IMR-90 (cell line): ENCODE results near the gene ITGA2. TPM values are rescaled to one million over a fixed set of nuclear protein-coding genes. Genes with fewer than 3 reads are reported as not detected.

Experiments
- ATAC-seq: fragments of 200-7000 bp; cut with Tn5 transposase; 2 replicates; pipeline ENCODE4 v1.9.1; 2020; ENCODE audit warnings: low read depth, mild to moderate bottlenecking, moderate library complexity
- BruUV-seq: library from RNA; stranded (reverse); fragments of 400-500 nt; replicated peaks from 2 replicates; lab custom pipeline; 2021; lab: Mats Ljungman, UMichigan
- CTCF ChIA-PET: fragments of 300-600 bp; formaldehyde crosslinking; extraction: SDS; loops from one replicate; lab custom pipeline; 2021; ENCODE audit warnings: antibody characterized with exemption; lab: Yijun Ruan, JAX
- POLR2A ChIA-PET: fragments of 300-600 bp; sonication (Branson Sonifier 250); formaldehyde crosslinking; loops from one replicate; lab custom pipeline; 2022; ENCODE audit warnings: antibody characterized with exemption; ENCODE audit not compliant: unreplicated experiment; lab: Charles Lee
- DNase-seq: peaks from one replicate; pipeline ENCODE4 v3.0.0; 2013
- H2AFZ ChIP-seq: replicated peaks from 2 replicates; pipeline ENCODE3; 2013; ENCODE audit warnings: low read length, mild to moderate bottlenecking; ENCODE audit not compliant: poor library complexity
- H2AK5ac ChIP-seq: 2 replicates; pipeline ENCODE4 v1.6.1; 2013; ENCODE audit warnings: low read depth, low read length, inconsistent platforms
- H2AK9ac ChIP-seq: replicated peaks from 2 replicates; pipeline ENCODE3; 2013; ENCODE audit warnings: mild to moderate bottlenecking, low read depth, low read length, moderate library complexity; ENCODE audit not compliant: poor library complexity
- H2BK120ac ChIP-seq: 2 replicates; pipeline ENCODE4 v1.6.1; 2013; ENCODE audit warnings: low read depth, low read length, inconsistent platforms
- H2BK15ac ChIP-seq: 3 replicates; pipeline ENCODE4 v1.6.1; 2013; ENCODE audit warnings: low read depth, low read length, inconsistent platforms
- H2BK20ac ChIP-seq: 2 replicates; pipeline ENCODE4 v1.6.1; 2013; ENCODE audit warnings: low read depth, mild to moderate bottlenecking, inconsistent platforms, low read length, moderate library complexity
- H2BK5ac ChIP-seq: 2 replicates; pipeline ENCODE4 v1.6.1; 2013; ENCODE audit warnings: mild to moderate bottlenecking, low read depth, low read length, inconsistent platforms; ENCODE audit not compliant: poor library complexity, severe bottlenecking
- H3K14ac ChIP-seq: replicated peaks from 2 replicates; pipeline ENCODE4 v1.6.1; 2013; ENCODE audit warnings: low read depth, low read length, inconsistent platforms
- H3K18ac ChIP-seq: 2 replicates; pipeline ENCODE4 v1.6.1; 2013; ENCODE audit warnings: low read depth, low read length, control low read depth
- H3K23ac ChIP-seq: 2 replicates; pipeline ENCODE4 v1.6.1; 2013; ENCODE audit warnings: low read depth, low read length, inconsistent platforms
- H3K27ac ChIP-seq: 2 replicates; pipeline ENCODE4 v1.5.1; 2013; ENCODE audit warnings: mild to moderate bottlenecking, control low read depth, low read length; ENCODE audit not compliant: insufficient read depth
- H3K27me3 ChIP-seq: 2 replicates; pipeline ENCODE4 v1.6.1; 2013; ENCODE audit warnings: low read length; ENCODE audit not compliant: control insufficient read depth, insufficient read depth
- H3K36me3 ChIP-seq: 2 replicates; pipeline ENCODE4 v1.6.1; 2013; ENCODE audit warnings: low read length, mixed read lengths; ENCODE audit not compliant: control insufficient read depth, insufficient read depth
- H3K4ac ChIP-seq: 2 replicates; pipeline ENCODE4 v1.6.1; 2013; ENCODE audit warnings: low read depth, low read length, inconsistent platforms
- H3K4me1 ChIP-seq: 2 replicates; pipeline ENCODE4 v1.6.1; 2013; ENCODE audit warnings: low read length, mixed read lengths; ENCODE audit not compliant: control insufficient read depth, insufficient read depth
- H3K4me2 ChIP-seq: 2 replicates; pipeline ENCODE4 v1.6.1; 2013; ENCODE audit warnings: low read depth, mild to moderate bottlenecking, control low read depth, low read length, moderate library complexity
- H3K4me3 ChIP-seq: 2 replicates; pipeline ENCODE4 v1.5.1; 2013; ENCODE audit warnings: low read depth, mild to moderate bottlenecking, control low read depth, low read length, moderate library complexity; ENCODE audit not compliant: insufficient read depth
- H3K56ac ChIP-seq: 2 replicates; pipeline ENCODE4 v1.6.1; 2013; ENCODE audit warnings: low read length, inconsistent platforms; ENCODE audit not compliant: insufficient read depth; ENCODE audit errors: extremely low read depth
- H3K79me1 ChIP-seq, 2 experiments: 2 replicates each; pipeline ENCODE4 v1.6.1; 2013; ENCODE audit warnings: low read length in 2 of 2, inconsistent platforms in 1 of 2, low read depth in 1 of 2
- H3K9ac ChIP-seq: 2 replicates; pipeline ENCODE4 v1.6.1; 2013; ENCODE audit warnings: low read depth, low read length, control low read depth
- H3K9me1 ChIP-seq: 2 replicates; pipeline ENCODE4 v1.6.1; 2013; ENCODE audit warnings: low read length, inconsistent platforms; ENCODE audit not compliant: insufficient read depth
- H3K9me3 ChIP-seq: 2 replicates; pipeline ENCODE4 v1.6.1; 2013; ENCODE audit warnings: low read length; ENCODE audit not compliant: control insufficient read depth, insufficient read depth
- H4K20me1 ChIP-seq: 2 replicates; pipeline ENCODE4 v1.6.1; 2013; ENCODE audit warnings: low read length, inconsistent platforms; ENCODE audit not compliant: insufficient read depth
- H4K5ac ChIP-seq: 2 replicates; pipeline ENCODE4 v1.6.1; 2013; ENCODE audit warnings: mild to moderate bottlenecking, low read depth, low read length, control low read depth
- H4K8ac ChIP-seq, 2 experiments: 2 replicates each; pipeline ENCODE4 v1.6.1; 2013; ENCODE audit warnings: low read depth in 2 of 2, low read length in 2 of 2, control low read depth in 1 of 2, inconsistent platforms in 1 of 2
- H4K91ac ChIP-seq: 2 replicates; pipeline ENCODE4 v1.6.1; 2013; ENCODE audit warnings: low read depth, low read length, inconsistent platforms; ENCODE audit not compliant: insufficient read depth
- CHD1 ChIP-seq: IDR thresholded peaks from 2 replicates; pipeline ENCODE4 v1.6.1; 2012; ENCODE audit warnings: low read depth, low read length, improper control_type of control experiment
- FOS ChIP-seq: fragments of 150-350 bp; IDR thresholded peaks from 2 replicates; pipeline ENCODE4 v1.6.1; 2016; ENCODE audit warnings: low read depth, low read length
- MAZ ChIP-seq: IDR thresholded peaks from 2 replicates; pipeline ENCODE4 v1.6.1; 2012; ENCODE audit warnings: low read depth, mild to moderate bottlenecking, low read length, improper control_type of control experiment, moderate library complexity, borderline replicate concordance
- MXI1 ChIP-seq: IDR thresholded peaks from 2 replicates; pipeline ENCODE4 v1.6.1; 2012; ENCODE audit warnings: low read depth, mild to moderate bottlenecking, low read length, moderate library complexity, borderline replicate concordance
- RAD21 ChIP-seq: IDR thresholded peaks from 2 replicates; pipeline ENCODE4 v1.6.1; 2012; ENCODE audit warnings: low read length, improper control_type of control experiment
- RCOR1 ChIP-seq: IDR thresholded peaks from 2 replicates; pipeline ENCODE4 v1.6.1; 2012; ENCODE audit warnings: mild to moderate bottlenecking, low read length, improper control_type of control experiment; ENCODE audit not compliant: insufficient replicate concordance
- RFX5 ChIP-seq: IDR thresholded peaks from 2 replicates; pipeline ENCODE4 v1.8.0; 2012; ENCODE audit warnings: low read depth, mild to moderate bottlenecking, low read length, moderate library complexity
- SMC3 ChIP-seq: fragments of 150-350 bp; IDR thresholded peaks from 2 replicates; pipeline ENCODE4 v1.6.1; 2016; ENCODE audit warnings: low read depth, mild to moderate bottlenecking, antibody characterized with exemption, low read length, moderate library complexity
- WGBS, 2 experiments: methylation state at CpG; one replicate each; pipeline versions ENCODE4 v1.1.5 to v1.1.7; 2013; ENCODE audit warnings: missing lambda C conversion rate in 2 of 2; ENCODE audit not compliant: insufficient read length in 1 of 2; ENCODE audit errors: extremely low coverage in 2 of 2; 5-methylcytosine and 5-hydroxymethylcytosine counted together
- dilution Hi-C: fragments of 300-500 bp; cut with HindIII; formaldehyde crosslinking; loops from one replicate; pipeline ENCODE4 v1.14.3; 2018; ENCODE audit warnings: low sequenced_read_pairs; ENCODE audit not compliant: unreplicated experiment
- in situ Hi-C: fragments of 300-500 bp; cut with MboI; formaldehyde crosslinking; loops from 3 replicates; pipeline ENCODE4 v1.14.3; 2019; ENCODE audit warnings: low sequenced_read_pairs, inconsistent platforms, mixed read lengths
- intact Hi-C: fragments of 100-400 bp; cut with micrococcal nuclease; formaldehyde crosslinking; loops from 2 replicates; pipeline ENCODE4 v1.10.0; 2022
- polyA plus RNA-seq, 3 experiments: library from polyadenylated mRNA; depleted of rRNA; stranded (reverse); fragments of >200 nt; gene quantifications; 2 replicates each; pipeline ENCODE4 v1.2.3, GENCODE V29; 2012; ENCODE audit warnings: low replicate concordance in 1 of 3
- total RNA-seq: library from RNA; depleted of rRNA; stranded (reverse); fragments of >200 nt; gene quantifications from 2 replicates; pipeline ENCODE4 v1.2.3, GENCODE V29; 2012
- TF ChIP-seq, protein P1 (sequence below): conservative IDR thresholded peaks from 2 replicates; pipeline ENCODE4 v1.5.1; 2012; ENCODE audit warnings: mild to moderate bottlenecking, low read depth, low read length, improper control_type of control experiment

Gene ITGA2
- total and polyA plus RNA-seq, 2 of the 4 experiments (the other 2 are of a cell fraction) = 23.3 to 93.4 TPM

DNA sequence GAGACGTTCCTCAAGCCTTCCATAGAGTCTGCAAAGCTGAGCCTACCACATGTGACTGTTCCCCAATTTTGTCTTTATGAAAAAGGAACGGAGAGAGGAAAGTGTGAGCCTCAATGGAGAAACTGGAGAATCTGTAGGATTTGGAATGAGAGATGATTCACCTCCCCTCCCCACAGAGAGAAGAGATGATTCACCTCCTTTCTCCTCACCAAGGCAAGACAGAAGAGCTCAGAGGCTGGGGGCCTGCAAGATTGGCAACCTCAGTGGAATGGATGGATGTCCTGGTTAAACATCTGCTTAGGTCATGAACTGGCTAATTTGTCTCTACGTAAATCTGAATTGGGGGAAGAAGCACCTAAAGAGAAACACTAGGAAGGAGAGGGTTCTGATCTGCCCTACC, 137.4 kb downstream of the ITGA2 start:
- POLR2A ChIA-PET = interaction anchor here (0.7 kb wide), 1 partner anchor 365 kb away, joined by 3 read pairs; no protein-coding TSS in a partner anchor
- in situ Hi-C loops = loop anchor here (5.0 kb wide), 1 partner anchor 1106 kb away; no protein-coding TSS in a partner anchor
- dilution Hi-C loops = no loop called here
- H2AK5ac ChIP-seq = peak overlapping the region; percentile 57; the same call in 1 of the 2 replicates
- no peak overlapping the region; the same call in 1 of the 2 replicates for H3K27ac ChIP-seq
- H3K36me3 ChIP-seq = no peaks in the 10 kb centered on the region
- BruUV-seq = no TSS peak
- H3K79me1 ChIP-seq = no peaks in the 10 kb centered on the region
- H3K18ac ChIP-seq = no peak overlapping the region; the same call in 1 of the 2 replicates
- no peaks in the 10 kb centered on the region for H3K9me3 ChIP-seq
- H3K4me1 ChIP-seq = peaks cover 5% of the 10 kb centered on the region; the same call in 1 of the 2 replicates
- no peak overlapping the region for H2AFZ ChIP-seq
- H2BK5ac ChIP-seq = peak overlapping the region; percentile 28
- H3K4ac ChIP-seq = peak overlapping the region; percentile 61; the same call in 1 of the 2 replicates
- no peak overlapping the region for H3K4me2 ChIP-seq
- peak; percentile 81 for DNase-seq
- no peak overlapping the region for H3K9ac ChIP-seq
- peaks cover 3% of the 10 kb centered on the region; the same call in 1 of the 2 replicates for H3K9me1 ChIP-seq
- CTCF ChIA-PET = interaction anchor here (1.1 kb wide), 1 partner anchor 41 kb away, joined by 3 read pairs; no protein-coding TSS in a partner anchor
- peak overlapping the region; percentile 40 for H3K23ac ChIP-seq
- H2BK15ac ChIP-seq = peak overlapping the region; percentile 53; the same call in 2 of the 3 replicates
- TF ChIP-seq CHD1 (no peak), SMC3 (no peak; the same call in 1 of the 2 replicates), RAD21 (no peak), MAZ (peak; percentile 59; the same call in 1 of the 2 replicates), FOS (peak; percentile 78), MXI1 (no peak), RFX5 (no peak), RCOR1 (peak; percentile 40)
- TF ChIP-seq, protein P1, sequence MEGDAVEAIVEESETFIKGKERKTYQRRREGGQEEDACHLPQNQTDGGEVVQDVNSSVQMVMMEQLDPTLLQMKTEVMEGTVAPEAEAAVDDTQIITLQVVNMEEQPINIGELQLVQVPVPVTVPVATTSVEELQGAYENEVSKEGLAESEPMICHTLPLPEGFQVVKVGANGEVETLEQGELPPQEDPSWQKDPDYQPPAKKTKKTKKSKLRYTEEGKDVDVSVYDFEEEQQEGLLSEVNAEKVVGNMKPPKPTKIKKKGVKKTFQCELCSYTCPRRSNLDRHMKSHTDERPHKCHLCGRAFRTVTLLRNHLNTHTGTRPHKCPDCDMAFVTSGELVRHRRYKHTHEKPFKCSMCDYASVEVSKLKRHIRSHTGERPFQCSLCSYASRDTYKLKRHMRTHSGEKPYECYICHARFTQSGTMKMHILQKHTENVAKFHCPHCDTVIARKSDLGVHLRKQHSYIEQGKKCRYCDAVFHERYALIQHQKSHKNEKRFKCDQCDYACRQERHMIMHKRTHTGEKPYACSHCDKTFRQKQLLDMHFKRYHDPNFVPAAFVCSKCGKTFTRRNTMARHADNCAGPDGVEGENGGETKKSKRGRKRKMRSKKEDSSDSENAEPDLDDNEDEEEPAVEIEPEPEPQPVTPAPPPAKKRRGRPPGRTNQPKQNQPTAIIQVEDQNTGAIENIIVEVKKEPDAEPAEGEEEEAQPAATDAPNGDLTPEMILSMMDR = no peak
- no peaks in the 10 kb centered on the region for H3K27me3 ChIP-seq
- peak overlapping the region; percentile 83 for H2BK20ac ChIP-seq
- peak overlapping the region; percentile 57 for H2BK120ac ChIP-seq
- peak overlapping the region; percentile 2; the same call in 1 of the 2 replicates for H4K5ac ChIP-seq
- no peak overlapping the region for H3K4me3 ChIP-seq
- no CpG with 5 or more reads among the region's 3 CpGs for WGBS, 2 experiments
- no peak overlapping the region for H3K56ac ChIP-seq
- peak; percentile 61 for ATAC-seq
- peak overlapping the region; percentile 26; the same call in 1 of the 2 replicates for H4K91ac ChIP-seq
- peak overlapping the region; percentile 13 to 42; a peak in 3 of 4 replicates for H4K8ac ChIP-seq
- no peaks in the 10 kb centered on the region for H4K20me1 ChIP-seq
- H3K14ac ChIP-seq = peak overlapping the region; percentile 62; the same call in 1 of the 2 replicates
- intact Hi-C loops = no loop called here
- peak overlapping the region; percentile 12 for H2AK9ac ChIP-seq
